IPS-20b (cell line): Measurements from ENCODE around the gene DLX6.
"Not testable (repeated sequence)": the region's sequence is repeated elsewhere in the genome, so short reads cannot be mapped to it uniquely, and the experiment has no call there.

Experiments
- H3K27ac ChIP-seq: one replicate; pipeline ENCODE4 v1.5.1; 2013; ENCODE audit warnings: low read length
- H3K27me3 ChIP-seq: 2 replicates; pipeline ENCODE4 v1.6.1; 2013; ENCODE audit warnings: mild to moderate bottlenecking, low read length, inconsistent platforms; ENCODE audit not compliant: insufficient read depth
- H3K36me3 ChIP-seq: 2 replicates; pipeline ENCODE4 v1.6.1; 2013; ENCODE audit warnings: low read depth, mild to moderate bottlenecking, inconsistent platforms, low read length, moderate library complexity; ENCODE audit not compliant: insufficient read depth
- H3K4me1 ChIP-seq: 2 replicates; pipeline ENCODE4 v1.6.1; 2013; ENCODE audit warnings: mild to moderate bottlenecking, control low read depth, inconsistent platforms, low read length, moderate library complexity; ENCODE audit not compliant: insufficient read depth
- H3K4me3 ChIP-seq: 2 replicates; pipeline ENCODE4 v1.5.1; 2013; ENCODE audit warnings: mild to moderate bottlenecking, low read length, inconsistent platforms
- H3K9ac ChIP-seq: 2 replicates; pipeline ENCODE4 v1.6.1; 2013; ENCODE audit warnings: low read depth, mild to moderate bottlenecking, inconsistent platforms, low read length, moderate library complexity
- H3K9me3 ChIP-seq: 2 replicates; pipeline ENCODE4 v1.6.1; 2013; ENCODE audit warnings: mild to moderate bottlenecking, low read depth, low read length, inconsistent platforms; ENCODE audit not compliant: insufficient read depth

The DLX6 gene

DNA sequence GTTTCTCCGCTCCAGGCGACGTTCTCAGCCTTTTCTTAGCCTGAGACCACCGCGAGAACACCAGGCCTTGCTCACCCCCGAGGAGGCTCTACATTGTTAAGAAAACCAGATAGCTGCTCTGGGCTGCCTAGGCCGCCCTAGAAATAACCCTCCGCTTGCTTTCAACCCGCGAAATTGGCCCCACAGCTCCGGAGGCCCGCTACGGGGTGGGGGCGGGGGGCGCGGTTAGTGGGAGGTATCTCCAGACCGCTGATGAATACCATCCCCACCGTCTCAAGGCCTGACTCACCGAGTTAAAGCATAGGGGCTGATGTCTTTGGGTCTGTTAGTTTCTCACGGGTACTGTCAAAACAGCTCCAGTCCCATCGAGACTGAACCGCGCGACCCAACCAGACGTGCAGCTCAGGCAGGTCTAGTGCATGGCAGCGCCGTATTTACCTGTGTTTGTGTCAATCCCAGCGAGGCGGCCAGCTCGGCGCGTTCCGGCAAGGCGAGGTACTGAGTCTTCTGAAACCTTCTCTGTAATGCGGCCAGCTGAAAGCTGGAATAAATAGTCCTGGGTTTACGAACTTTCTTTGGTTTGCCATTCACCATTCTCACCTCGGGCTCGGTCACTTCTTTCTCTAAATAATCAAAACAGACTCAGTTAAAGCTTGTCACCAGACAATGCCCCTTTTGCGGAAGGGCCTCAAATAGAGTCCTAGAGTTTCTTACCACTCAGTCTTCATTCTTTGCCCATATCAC, 16.6 kb downstream of the DLX6 start:
- H3K9me3 ChIP-seq: peaks cover 5% of the 10 kb centered on the region; the same call in 1 of the 2 replicates
- H3K27ac ChIP-seq: no peak overlapping the region
- H3K27me3 ChIP-seq: peaks cover 100% of the 10 kb centered on the region
- no peaks in the 10 kb centered on the region for H3K36me3 ChIP-seq
- peaks cover 30% of the 10 kb centered on the region for H3K4me1 ChIP-seq
- peak overlapping the region; percentile 55 for H3K4me3 ChIP-seq
- H3K9ac ChIP-seq: no peak overlapping the region

DNA sequence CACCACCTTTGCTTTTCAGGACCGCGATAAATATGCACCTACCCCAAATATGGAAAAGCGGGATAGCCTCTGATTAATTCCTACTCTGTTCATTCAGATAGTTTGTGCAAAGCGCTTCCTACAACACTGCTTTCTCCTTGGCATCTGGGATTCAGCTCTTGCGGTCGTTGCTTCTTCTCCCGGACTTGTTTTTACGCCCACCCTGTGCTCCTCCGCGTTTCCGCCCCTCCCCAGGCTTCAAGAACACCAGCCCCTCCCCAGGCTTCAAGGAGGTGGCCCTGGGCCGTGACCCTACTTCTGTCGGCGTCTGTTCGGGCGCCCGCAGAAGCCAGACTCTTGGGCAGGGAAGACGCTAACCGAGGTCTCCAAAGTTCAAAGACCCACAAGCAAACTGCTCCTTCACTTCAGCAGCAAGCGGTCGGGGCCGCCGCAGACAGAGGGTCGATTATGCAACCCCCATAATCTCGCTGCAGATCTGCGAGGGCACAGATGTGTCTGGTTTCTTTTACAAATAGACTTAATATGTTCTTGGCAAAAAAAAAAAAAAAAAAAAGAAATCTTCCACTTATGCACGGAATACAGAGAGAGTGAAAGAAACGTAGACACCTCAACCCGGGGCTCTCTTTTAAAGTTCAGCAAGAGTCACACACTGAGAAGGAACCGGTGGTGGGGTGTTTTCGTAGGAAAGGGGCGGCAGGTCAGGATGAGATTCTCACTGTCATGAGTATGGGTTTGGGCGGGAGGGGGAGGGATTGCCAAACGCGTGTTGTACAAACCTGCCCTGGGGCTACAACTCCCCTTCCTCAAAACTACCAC, 17.3 kb downstream of the DLX6 start:
- peaks cover 100% of the 10 kb centered on the region for H3K27me3 ChIP-seq

DNA sequence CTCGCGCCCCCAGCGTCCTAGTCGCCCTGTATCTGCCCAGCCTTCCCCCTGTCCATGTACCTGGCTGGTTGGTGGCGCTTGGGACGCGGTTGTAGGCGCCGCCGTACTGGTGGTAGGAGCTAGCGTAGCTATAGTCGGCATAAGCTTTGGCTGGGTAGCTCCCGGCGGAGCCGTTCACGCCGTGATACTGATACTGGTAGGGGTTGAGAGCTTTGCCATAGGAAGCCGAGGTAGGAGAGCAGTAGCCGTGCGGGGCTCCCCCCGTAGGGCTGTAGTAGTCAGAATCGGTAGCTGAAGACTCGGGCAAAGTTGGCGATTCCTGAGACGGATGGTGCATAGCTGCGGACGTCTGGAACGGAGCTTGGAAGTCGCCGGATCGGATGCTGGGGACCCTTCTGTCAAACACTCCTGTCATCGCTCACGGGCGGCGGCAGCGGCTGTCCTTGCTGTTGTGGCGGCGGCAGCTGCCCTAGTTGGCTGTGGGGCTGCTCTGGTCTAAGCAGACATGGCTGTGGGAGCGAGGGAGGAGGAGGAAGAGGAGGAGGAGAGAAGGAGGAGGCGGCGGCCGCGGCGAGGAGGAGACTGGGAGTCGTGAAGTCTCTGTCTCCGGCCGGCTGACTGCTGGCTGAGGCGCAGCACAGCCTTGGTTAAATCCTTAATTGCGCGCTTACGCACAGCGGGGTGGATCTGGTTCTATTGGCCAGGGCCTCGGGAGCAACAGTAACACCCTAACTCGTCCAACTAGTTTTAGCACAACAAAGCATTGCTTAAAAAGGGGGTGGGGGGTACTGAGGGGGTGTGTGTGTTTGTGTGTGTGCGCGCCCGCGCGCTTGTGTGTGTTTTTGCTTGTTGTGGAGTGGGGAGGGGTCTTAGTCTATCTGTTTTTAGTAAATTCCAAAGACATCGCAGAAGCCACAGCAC, 19.1 kb downstream of the DLX6 start, which contains the start of gene DLX5:
Gene DLX5, minus strand, starts transcription at position 623 of the 921 bp plus-strand sequence. Its CDS starts 208 bp downstream, at position 415.
- H3K27me3 ChIP-seq: peaks cover 85% of the 10 kb centered on the region

More for the DNA sequence above, 17.3 kb downstream of the DLX6 start:
- Histone ChIP-seq H3K4me1 (peaks cover 30% of the 10 kb centered on the region), H3K27ac (no peak overlapping the region), H3K9ac (no peak overlapping the region), H3K4me3 (peak overlapping the region; percentile 64), H3K9me3 (no peaks in the 10 kb centered on the region; the same call in 1 of the 2 replicates), H3K36me3 (no peaks in the 10 kb centered on the region)

DNA sequence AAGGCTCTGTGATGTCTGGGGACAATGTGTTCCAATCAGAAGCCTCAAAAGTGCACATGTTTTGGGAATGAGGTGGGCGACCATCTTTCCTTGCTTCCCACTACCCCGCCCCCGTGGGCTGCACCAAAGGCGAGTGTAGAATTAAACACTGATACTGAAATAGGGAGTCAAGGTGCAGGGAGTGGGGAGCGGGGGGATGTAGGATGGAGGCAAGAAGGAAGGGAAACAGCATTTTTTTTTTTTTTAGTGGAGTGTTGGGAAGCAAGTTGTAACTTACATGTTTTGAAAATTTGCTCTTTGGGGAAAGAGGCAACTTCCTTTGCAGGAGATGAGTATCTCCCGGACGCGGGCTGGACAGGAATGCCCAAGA, 19.8 kb downstream of the DLX6 start:
- Histone ChIP-seq H3K4me3 (peak overlapping the region; percentile 64), H3K4me1 (peaks cover 30% of the 10 kb centered on the region), H3K9ac (no peak overlapping the region), H3K27me3 (peaks cover 82% of the 10 kb centered on the region), H3K36me3 (no peaks in the 10 kb centered on the region), H3K9me3 (no peaks in the 10 kb centered on the region; the same call in 1 of the 2 replicates), H3K27ac (no peak overlapping the region)

More for the DNA sequence above, 19.1 kb downstream of the DLX6 start, which contains the start of gene DLX5:
- peak within 1 kb of the TSS; percentile 64 for H3K4me3 ChIP-seq
- H3K27ac ChIP-seq: no peak within 1 kb of the TSS
- H3K9ac ChIP-seq: no peak within 1 kb of the TSS
- H3K4me1 ChIP-seq: peaks cover 30% of the 10 kb centered on the region
- no peaks in the 10 kb centered on the region for H3K36me3 ChIP-seq
- no peaks in the 10 kb centered on the region; the same call in 1 of the 2 replicates for H3K9me3 ChIP-seq

DNA sequence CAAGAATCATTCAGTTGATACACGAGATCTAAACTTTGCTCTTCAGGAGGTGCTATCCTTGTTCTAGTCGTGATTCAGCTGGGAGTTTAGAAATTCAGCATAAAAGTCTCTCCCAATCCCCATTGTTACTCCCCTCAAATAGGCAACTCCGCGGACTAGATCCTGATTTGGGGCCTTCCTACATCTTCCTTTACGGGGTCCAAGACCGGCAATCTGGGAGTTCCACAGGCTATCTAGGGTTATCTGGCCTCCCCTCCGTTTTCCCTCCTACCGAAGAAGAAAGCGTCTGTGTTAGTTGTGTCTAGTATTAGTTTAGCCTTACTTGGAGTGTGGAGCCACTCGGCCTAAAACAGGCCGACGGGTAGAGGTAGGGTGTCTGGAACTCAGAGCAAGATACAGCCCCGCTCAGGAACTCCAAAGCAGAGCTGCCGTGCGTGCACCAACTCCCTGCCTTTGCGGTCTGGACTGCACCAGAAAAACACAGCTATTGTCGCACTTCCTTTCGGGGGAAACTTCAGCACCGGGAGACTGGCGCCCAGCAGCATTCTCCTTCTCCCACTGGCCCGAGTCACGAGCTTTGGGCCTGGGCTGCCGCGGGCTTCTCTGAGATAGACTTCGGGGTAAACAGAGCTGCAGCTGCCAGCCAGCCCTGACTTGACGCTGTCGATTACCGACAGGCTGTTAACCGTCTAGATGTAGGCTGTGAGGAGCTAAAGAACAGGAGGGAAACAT, 20.8 kb downstream of the DLX6 start:
- no peaks in the 10 kb centered on the region; the same call in 1 of the 2 replicates for H3K9me3 ChIP-seq
- no peak overlapping the region for H3K9ac ChIP-seq
- peaks cover 82% of the 10 kb centered on the region for H3K27me3 ChIP-seq
- peak overlapping the region; percentile 44 for H3K4me3 ChIP-seq
- no peaks in the 10 kb centered on the region for H3K36me3 ChIP-seq
- H3K4me1 ChIP-seq: peaks cover 27% of the 10 kb centered on the region
- no peak overlapping the region for H3K27ac ChIP-seq

DNA sequence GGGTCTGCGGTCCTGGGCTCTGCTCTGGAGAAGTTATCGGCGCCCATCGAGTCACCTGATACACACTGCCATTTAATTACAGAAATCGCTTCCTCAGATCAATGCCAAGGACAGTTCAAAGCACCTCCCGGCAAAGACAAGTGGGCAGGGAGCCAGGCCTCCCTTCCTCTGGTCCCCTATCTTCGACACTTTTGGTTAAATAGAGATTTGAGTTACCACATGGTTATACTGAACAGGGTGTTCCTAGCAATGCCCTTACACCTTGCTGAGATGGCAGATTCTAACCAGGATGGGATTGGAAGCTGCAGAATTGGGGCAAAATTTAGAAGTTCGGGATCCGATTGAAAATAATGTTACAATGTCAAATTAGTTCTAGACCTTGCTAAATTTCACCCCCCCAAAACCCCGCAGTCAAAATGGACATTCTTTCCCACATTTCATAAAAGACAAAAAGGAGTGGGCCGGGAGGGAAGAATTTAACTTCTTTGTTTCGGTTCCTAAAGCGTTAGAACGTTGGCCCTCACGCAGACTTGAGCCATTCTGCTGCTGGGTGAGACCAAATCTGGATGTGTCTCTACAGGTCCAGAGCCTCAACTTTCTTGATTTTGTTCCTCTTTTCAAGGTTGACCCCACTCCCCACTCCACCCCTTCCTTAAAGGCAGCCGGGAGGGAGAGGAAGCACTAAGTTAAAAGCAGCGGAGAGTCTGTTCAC, 21.5 kb downstream of the DLX6 start:
- H3K4me3 ChIP-seq: peak overlapping the region; percentile 58
- H3K27me3 ChIP-seq: peaks cover 78% of the 10 kb centered on the region
- H3K9me3 ChIP-seq: no peaks in the 10 kb centered on the region; the same call in 1 of the 2 replicates
- no peak overlapping the region for H3K27ac ChIP-seq
- peaks cover 24% of the 10 kb centered on the region for H3K4me1 ChIP-seq
- H3K36me3 ChIP-seq: no peaks in the 10 kb centered on the region
- H3K9ac ChIP-seq: no peak overlapping the region

DNA sequence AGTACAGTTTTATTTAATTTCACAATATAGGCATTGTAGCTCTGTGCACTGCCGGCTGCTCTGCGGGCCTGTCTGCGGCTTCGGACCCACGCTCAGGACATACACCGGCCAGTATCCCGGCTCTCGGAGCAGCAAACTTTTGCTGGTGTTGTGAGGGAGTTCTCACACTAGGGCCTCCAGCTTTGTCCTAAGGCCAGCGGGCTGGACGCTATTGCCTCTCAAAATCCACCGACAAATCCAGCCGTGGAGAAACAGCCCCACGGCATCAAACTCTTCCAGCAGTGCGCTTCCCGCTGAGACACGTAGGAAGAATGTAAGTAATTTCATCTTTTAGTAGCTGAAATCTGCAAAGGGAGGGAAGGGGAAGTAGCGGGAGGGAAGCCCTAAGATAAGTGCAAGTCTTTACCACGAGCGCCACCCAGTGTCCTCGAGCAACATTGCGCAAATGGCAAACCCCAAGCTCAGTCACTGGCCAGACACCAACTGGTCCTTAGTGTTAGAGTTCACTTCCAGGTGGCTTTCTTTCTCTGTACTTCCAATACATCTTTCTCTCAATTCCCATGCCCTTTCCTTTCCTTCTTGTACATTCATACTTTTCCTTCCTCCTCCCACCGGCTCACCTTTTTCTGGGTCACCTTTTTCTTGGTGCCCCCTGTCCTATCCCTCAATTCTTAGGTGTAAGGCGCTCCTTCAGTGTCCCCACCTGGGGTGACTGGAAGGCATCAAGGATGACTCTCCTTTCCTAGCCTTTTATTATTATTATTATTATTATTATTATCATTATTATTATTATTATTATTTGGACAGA, 22.3 kb downstream of the DLX6 start:
- Histone ChIP-seq H3K27ac (no peak overlapping the region), H3K27me3 (peaks cover 71% of the 10 kb centered on the region), H3K4me3 (peak overlapping the region; percentile 58), H3K9ac (no peak overlapping the region), H3K4me1 (peaks cover 20% of the 10 kb centered on the region), H3K9me3 (no peaks in the 10 kb centered on the region; the same call in 1 of the 2 replicates), H3K36me3 (no peaks in the 10 kb centered on the region)

DNA sequence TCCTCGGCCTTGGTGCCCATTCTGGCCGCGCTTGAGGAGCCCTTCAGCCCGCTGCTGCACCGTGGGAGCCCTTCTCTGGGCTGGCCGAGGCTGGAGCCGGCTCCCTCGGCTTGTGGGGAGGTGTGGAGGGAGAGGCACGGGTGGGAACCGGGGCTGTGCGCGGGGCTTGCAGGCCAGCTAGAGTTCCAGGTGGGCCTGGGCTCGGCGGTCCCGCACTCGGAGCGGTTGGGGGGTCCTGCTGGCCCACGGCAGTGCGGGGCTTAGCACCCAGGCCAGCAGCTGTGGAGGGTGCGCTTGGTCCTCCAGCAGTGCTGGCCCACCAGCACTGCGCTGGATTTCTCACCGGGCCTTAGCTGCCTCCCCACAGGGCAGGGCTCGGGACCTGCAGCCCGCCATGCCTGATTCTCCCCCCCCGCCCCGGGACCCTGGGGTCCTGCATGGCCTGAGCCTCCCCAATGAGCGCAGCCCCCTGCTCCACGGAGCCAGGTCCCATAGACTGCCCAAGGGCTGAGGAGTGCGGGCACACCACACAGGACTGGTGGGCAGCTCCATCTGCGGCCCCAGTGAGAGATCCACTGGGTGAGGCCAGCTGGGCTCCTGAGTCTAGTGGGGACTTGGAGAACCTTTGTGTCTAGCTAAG, 29.0 kb downstream of the DLX6 start:
- H3K4me3 ChIP-seq, H3K27ac ChIP-seq, H3K9ac ChIP-seq, H3K4me1 ChIP-seq, H3K9me3 ChIP-seq, H3K36me3 ChIP-seq: not testable (repeated sequence)
- H3K27me3 ChIP-seq: peaks cover 17% of the 10 kb centered on the region; the same call in 1 of the 2 replicates

DNA sequence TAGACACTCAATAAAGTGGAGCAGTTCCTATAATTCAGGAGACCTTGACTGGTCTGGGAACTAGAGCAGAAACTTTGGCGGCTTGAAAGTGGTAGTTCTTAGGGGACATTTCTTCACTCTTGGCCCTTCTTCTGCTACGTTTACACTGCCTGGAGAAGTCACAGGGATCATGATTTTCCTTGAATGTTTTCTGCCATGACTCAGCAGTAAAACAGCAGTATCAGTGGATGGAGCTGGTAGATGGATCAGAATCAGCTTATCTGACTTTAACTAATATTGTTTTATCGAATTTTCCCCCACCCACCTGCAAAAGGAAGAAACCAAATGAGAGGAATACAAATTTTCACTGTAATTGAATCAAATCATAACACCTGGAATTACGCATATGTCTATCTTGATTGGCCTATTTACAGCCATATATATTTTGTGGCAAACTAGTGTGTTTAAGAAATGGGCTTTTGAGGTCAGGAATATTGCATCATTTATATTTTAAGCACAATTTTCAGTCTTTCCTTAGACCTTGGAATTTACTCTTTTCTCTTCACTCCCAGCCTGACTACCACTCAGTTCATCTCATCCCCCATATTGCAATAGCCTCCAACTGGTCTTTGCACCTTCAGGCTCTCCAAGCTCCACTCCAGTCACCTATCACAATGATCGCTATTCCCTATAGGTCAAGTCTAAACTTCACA, 34.2 kb downstream of the DLX6 start:
- Histone ChIP-seq H3K4me1 (no peaks in the 10 kb centered on the region), H3K9ac (no peak overlapping the region), H3K36me3 (no peaks in the 10 kb centered on the region), H3K9me3 (no peaks in the 10 kb centered on the region), H3K4me3 (no peak overlapping the region), H3K27me3 (peaks cover 5% of the 10 kb centered on the region; the same call in 1 of the 2 replicates), H3K27ac (no peak overlapping the region)
